ENCODE data around the gene NDOR1.

The NDOR1 gene

DNA sequence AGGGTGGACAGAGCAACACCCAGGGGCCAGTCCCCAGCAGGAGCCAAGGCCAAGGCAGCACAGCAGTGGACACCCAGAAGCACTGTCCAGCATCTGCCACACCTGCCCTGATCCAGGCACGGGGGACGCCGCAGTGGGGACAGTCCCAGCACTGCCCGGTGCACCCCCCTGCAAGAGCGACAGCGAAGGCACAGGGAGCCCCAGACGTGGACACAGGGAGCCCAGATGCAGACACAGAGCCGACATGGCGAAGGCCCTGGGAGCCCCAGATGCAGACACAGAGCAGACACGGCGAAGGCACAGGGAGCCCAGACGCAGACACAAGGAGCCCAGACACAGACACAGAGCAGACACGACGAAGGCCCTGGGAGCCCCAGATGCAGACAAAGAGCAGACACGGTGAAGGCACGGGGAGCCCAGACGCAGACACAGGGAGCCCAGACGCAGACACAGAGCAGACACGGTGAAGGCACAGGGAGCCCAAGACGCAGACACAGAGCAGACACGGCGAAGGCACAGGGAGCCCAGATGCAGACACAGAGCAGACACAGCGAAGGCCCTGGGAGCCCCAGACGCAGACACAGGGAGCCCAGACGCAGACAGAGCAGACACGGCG, 21.4 kb upstream of the NDOR1 start:
- no peak for DNase-seq

DNA sequence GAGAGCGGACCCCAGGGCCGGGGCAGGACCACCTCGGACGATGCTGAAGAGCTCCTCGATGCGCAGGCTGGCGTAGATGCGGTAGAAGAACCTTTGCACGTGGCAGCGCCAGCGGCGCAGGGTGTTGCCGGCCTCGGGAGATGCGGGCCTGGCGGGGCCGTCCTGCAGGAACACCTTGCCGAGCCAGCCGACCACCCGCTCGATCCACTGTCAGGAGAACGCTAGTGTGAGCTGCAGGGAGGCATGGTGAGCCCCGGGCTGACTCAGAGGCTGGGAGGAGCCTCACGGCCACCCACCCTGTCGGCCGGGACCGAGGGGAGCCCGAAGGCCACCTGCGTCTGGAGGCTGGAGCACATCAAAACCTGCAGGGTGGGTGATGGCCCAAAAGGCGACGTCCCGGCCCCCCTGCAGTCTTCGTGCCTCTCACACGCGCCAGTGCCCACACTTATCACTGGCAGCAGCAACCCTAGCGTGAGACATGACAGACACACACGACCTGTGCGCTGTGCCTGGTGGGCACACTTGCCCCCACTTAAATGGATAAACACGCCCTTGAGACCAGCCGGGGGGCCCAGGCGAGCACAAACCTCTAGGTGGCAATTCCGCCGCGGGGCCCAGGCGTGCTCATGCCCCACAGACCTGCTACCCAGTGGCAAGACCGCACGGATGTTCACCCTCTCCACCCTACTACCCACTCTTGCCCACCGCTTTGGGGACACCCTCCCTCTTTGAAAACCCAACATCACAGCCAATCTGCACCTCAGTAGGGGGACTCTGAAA, 20.4 kb upstream of the NDOR1 start:
- no peak for DNase-seq

DNA sequence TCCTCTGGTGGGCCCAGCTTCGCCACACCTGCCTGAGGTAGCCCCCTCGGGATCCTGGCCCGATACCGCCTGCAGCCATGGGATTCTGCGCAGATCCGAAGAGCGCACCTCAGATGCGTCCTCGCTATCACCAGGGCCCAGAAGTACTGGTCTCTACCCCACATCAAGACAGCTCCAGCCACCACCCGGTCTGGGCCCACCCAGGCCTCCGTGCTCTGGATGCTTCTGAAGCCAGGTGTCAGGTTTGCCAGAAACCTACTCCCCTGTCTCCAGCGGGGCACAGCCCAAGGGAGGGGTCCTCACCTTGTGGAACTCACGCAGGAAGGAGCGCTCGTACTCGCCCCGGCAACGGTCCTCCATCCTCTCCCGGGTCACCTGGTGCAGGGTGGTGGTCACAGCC, 19.6 kb upstream of the NDOR1 start:
- DNase-seq, result no peak

DNA sequence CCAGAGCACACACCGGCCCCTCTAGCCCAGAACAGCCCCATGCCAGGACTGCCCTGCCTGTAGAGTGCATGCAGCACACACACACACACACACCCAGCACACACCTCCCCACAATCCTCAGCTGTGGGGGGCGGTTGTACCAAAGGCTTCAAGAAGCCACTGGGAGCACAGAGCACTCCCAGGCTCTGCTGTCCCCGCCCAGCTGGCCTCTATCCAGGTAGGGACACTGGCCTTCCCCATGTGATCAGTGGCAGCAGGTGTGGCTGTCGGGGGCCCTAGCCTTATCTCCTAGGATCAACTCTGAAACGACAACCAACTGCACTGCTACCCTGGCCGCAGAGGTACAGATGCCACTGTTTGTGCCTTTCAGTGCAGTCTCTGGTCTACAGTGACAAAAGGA, 19.1 kb upstream of the NDOR1 start:
- no peak for DNase-seq

DNA sequence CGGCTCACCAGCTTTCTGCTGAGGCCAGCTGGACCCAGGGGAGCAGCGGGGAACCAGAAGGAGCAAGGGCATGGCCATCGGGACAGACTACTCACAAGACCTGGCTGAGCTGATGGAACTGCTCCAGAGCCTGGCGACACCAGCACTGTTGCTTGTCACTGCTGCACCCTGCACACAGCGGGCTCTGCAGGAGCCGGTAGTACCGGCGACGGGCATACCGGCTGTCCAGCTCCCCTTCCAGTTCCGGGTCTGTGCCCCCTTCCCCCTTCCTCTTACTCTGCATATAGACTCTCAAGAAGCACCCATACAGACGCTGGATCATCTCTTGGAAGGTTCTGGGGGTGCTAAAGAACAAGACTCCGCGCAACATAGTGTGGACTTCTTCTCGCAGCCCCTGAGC, 18.1 kb upstream of the NDOR1 start:
- no peak for DNase-seq

DNA sequence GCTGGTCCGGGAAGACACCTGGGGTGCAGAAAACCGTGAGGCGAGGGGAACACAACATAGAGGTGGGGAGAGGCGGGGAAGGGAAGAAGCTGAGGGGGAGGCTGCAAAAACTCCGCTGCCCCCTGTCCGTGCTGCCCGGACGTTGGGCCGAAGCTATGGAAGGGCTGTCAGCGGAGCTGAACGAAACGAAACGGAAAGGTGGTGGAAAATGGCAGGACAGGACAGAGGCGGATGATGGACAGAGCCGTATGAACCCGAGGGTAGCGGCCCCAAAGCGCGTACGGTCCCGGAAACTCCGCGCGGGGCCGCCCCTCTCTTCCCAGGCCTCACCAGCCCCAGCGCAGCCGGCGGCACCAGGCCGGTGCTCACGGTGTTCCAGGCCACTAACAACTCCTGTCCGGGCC, 17.4 kb upstream of the NDOR1 start:
- no peak for DNase-seq

DNA sequence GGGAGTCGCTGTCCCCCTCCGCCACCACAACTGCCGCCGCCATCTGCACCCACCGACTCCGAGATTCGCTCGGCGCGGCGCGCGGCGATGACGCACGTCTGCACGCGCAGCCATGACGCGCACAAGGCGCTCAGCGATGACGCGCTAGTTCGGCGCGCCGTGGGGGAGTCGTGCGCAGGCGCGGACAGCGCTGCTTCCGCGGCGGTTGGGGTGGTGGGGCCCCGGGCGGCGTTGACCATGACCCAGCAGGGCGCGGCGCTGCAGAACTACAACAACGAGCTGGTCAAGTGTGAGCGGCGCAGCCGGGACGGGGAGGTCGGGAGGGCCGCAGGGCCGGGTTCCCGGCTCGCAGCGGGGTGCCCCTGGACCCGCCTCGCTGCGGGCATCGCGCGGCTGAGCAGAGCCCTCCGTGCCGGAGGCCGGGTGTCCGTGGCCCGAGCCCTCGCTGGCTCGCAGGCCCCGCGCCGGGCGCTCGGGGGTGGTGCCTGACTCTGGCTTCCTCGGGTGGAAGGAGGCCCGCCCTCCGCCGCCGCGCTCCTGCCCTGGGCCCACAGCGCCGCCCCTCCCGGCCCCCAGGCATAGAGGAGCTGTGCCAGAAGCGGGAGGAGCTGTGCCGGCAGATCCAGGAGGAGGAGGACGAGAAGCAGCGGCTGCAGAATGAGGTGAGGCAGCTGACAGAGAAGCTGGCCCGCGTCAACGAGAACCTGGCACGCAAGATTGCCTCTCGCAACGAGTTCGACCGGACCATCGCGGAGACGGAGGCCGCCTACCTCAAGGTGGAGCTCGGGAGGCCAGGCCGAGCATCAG, 16.8 kb upstream of the NDOR1 start, which contains the start of the genes ANAPC2 and SSNA1:
ANAPC2 (minus strand) TSS at position 71 of the 807 bp plus-strand sequence; CDS start at position 43, 28 bp downstream.
SSNA1 (plus strand) TSS at position 187 of the 807 bp plus-strand sequence; CDS start at position 238, 51 bp downstream.
- DNase-seq, result peak; percentile 66 to 70

DNA sequence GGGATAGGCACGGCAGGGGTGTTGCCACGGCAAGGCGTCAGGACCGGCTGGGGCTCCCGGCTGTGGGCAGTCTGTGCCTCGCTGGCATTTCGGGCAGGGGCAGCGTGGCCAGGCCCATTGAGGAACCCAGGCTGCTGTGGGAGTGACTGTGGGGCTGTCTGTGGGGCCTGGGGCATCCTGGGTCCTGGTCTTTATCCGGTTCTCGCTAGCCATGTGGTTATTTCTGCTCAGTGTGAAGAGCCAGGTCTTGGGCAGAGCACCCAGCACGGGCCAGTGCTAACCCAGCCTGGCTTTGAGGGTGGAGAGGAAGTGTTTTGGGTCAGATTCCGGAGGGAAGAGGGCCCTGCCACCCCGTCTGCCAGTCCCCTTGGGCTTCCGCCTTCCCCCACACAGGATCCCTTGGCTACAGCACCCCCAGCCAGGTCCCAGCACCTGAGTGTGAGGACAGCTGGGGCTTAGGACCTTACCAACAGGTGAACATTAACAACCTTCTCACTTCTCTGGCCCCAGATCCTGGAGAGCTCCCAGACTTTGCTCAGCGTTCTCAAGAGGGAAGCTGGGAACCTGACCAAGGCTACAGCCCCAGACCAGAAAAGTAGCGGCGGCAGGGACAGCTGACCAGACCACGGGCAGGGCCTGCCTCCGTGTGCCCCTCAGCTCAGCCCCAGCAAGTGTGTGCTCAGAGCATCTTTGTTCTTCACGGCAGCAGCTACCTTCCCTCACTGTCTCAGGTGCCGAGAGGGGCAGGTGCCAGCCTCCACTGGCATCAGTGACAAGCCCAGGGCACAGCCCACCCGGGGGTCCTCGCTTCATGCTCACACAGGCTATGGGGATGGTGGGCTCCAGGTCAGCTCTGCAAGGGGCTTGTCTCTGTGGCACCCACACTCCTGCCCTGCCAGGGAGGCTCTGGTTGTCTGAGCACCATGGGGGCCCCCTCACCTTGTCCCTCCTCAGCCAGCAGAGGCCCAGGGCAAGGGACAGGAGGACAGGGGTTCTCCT, 15.9 kb upstream of the NDOR1 start:
- DNase-seq, result no peak

DNA sequence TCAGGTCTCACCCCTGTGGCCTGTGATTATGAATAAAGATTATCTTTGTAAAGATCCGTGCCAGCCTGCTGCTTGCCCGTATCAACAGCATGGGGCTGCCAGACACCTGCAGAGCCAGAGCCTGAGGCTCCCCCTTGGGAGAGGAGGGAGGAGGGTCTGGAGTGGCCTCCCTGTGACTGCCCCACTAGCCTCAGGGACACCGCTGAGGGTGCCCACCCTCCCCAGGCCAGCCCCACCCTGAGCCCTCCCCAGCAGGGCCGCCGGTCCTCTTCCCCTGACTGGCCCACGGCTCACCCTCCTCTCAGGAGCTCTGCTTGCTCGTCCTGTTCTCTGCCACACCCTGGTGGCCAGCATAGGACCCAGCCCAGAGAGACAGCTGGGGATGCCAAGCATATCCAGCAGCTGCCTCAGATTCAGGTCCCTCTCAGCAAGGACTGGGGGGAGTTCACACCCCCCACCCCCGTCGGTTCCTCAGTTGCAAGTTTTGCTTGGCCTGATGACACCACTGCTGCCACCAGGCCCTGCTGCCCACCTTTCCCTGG, 15.1 kb upstream of the NDOR1 start:
- DNase-seq, result no peak

DNA sequence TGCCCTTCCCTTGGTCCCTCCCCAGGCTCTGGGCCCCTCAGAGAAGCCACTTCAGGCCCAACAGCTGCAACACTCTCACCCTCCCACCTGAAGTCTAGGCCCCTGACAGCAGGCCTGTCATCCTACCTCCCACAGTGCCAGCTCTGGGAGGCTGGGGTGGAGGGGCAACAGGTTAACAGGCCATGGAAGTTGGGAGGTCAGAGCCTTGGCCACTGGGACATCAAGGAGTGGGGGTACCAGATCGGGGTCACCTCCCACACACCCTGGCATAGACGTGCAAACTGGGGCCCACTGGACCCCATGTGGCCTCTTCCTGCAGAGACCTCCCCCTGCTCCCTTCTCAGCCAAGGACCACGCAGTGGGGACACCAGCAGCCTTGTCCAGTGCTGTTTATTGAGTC, 14.3 kb upstream of the NDOR1 start:
- no peak for DNase-seq

DNA sequence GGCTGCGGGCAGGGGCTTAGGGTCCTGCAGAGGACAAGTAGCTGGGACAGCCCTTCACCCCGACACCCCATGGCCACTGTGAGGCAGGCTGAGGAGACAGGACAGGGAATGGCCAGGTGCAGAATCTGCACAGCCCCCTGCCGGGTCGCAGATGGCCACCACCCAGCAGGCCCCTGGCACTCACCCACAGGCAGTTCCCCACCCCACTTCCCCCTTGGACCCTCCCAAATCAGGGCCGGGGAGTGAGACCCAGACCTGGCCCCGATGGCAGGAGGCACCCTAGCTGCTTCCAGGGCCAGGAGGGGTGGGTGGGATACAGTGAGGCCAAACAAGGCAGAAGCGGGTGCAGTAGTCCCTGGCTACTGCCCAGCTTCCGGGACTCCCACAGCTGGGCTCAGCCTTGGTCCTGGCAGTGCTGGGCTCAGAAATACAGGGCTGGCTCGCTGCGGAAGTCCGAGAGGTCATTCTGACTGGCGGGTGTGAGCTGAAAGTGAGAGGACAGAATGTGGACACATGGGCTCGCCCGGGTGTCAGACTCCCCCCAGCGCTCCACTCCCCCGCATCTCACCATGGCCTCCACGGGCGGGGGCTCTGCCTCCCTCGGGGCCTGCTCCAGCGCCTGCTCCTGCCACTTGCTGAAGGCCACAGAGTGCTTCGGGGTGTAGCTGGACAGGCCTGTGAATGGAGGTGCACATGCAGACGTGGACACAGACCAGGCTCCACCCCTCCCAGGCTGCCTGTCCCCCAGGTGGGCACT, 13.6 kb upstream of the NDOR1 start:
- DNase-seq, result no peak

DNA sequence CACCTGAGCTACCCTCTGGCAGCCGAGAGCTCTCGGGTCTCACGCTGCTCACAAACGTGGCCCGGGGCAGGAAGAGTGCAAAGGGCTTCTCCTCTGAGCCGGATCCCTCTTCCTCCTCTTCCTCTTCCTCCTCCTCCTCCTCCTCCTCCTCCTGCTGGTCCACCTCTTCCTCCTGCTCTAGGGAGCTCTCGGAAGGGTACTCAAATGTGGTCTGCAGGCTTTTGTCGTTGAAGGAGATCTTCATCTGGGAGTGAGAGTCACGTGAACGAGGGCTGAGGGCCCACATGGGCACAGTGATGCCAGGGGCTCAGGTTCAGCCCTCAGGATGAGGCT, 13.1 kb upstream of the NDOR1 start:
- DNase-seq, result no peak

DNA sequence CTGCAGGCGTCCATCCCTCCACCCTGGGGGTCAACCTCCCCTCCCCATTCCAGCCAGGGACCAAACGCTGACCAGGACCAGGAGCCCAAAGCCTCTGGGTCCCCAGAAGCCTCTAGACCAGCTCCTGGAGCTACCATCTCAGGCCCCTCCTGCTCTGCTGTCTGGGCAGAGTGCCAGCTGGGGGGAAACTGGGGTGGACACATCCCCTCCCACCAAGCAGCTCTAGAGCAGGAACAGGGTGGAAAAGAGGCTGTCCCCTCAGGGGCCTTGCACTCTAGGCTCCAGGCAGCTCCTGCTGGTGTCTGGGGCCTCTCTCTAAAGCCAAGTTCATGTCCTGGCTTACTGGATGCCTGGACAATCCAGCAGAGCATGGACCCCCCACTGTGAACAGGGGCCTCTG, 12.6 kb upstream of the NDOR1 start:
- DNase-seq, result no peak

DNA sequence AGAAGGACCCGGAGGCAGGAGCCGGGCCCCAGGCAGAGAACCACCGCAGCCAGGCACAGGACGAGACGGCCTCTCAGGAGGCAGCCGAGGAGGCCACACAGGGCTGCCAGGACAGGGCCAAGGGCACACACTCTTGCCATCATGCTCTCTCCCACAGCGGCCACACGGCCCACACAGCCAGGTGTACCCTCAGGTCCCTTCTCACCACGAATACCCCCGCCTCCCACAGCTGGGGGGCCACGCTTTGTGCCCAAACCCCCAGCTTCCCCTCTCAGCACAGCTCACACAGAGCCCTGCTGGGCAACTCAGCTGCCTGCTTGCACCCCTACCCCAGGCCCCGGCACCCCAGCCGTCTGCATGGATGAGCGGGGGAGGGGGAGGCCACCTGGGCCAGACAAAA, 11.7 kb upstream of the NDOR1 start:
- no peak for DNase-seq

DNA sequence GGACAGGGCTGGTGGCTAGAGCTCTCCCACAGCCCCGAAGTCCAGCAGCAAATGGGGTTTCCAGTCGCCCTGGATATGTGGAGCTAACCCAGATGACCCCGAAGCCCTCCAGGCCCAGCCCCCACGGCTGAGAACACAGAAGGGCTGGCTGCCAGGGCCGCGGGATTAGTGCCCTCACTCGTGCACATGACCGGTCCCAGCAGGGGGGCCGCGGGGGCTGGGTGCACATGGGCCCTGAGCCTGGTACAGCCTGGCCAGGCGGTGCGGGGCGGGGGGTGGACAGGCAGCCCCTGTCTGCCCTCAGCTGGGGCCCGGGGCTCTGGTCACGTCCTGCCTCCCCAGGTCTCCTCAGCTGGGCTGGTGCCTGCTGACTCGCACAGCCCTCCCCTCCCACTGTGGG, 11.1 kb upstream of the NDOR1 start:
- no peak for DNase-seq

DNA sequence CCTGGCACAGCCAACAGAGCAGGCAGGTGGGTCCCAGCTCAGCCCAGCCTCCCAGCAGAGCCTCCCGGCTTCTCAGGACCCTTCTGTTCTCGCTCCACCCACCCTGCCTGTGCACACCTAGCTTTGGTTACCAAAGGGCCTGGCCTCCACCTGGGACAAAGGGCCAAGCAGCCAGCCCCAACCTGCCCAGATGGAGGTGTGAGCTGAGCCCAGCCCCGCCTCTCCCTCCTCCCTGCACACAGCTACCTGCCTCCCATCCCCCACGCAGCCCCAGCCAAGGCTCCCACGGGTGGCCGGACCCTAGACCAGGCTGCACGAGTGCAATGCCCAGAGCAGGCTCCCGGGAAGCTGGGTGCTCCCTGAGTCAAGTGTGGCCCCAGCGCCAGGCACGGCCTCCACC, 10.6 kb upstream of the NDOR1 start:
- DNase-seq, result no peak

DNA sequence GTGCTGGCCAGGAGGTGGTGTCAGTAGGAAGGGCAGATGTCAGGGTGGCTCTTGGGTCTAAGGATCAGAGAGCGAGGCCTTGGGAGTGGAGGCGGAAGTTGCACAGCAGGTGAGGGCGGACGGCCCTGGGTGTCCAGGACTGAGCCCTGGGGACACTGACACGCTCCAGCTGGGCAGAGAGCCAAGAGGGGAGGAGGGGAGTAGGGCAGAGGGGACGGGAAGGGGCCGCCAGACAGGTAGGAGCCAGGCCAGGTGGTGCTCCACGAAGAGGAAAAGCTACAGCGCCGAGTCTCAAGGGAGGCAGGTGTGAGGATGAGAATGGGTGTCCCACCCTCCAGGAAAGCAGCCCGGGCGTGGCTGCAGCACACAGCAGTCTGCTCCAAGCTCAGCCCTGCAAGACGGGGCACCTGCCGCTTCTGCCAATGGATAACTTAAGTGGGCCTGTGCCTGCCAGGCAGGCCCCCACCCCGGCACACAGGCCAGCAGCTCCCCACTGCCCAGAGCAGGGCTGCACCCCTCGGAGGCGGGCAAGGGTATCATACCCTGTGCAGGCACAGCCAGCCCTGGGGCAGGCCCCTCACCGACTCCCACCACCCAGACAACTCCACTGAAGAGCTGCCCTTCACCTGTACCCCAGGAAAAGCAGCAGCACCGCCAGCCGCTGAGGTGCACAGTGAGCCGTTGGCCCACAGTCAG, 9.8 kb upstream of the NDOR1 start:
- DNase-seq, result no peak

DNA sequence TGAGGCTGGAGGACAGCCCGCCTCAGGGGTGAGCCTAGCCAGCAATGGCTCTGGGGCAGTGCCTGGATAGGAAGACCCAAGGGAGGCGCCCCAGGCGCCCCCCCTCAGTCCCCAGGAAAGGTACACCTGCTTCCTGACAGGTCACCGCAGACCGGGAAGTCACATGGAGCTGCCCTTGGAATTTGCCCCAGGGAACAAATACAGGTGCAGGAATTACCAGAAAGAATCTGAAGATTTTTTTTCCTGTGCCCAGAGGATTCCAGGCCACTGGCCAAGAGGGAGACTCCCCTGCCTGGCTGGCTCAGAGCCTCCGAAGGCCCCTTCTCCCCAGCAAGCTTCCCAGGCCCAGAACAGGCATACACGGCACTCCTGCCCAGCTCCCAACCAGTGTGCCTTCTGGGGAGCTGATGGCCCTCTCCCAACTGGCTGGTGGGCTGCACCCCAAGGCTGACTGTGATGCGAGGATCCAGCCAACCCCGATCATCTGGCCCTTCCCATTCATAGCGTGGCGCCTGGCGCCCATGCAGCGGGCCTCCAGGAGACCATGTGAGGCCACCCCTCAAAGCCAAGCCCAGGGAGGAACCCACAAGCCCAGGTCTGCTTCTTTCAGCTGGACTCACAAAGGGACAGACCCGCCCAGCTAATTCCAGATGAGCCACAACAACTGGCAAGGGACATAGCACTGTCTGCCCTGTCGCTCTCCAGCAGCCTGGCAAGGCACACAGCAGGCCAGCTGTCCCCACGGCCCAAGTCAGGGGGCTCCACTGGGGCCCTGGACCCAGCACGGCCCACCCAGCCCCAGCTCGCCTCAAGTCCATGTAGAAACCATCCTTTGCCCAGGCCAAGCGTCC, 7.2 kb upstream of the NDOR1 start:
- DNase-seq, result no peak

DNA sequence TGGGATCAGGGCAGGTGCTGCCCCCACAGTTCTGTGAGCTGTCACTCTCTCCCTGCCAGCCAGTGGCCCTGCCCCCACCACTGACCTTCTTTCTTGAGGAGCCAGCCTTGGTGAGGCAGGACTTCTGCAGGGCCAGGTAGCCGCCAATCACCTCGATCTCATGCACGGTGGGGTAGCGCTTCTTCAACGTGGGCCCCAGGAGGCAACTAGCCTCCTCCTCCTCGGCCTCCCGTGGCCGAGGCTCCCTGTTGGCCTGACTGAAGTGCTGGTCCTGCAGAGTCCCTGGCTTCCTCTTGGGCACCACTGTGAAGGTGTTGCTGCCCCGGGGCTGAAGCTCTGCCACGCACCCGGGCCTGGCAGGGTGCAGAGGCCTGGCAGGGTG, 6.6 kb upstream of the NDOR1 start:
- DNase-seq, result no peak
